ENCODE data around the gene CEP70.

CEP70 gene

DNA sequence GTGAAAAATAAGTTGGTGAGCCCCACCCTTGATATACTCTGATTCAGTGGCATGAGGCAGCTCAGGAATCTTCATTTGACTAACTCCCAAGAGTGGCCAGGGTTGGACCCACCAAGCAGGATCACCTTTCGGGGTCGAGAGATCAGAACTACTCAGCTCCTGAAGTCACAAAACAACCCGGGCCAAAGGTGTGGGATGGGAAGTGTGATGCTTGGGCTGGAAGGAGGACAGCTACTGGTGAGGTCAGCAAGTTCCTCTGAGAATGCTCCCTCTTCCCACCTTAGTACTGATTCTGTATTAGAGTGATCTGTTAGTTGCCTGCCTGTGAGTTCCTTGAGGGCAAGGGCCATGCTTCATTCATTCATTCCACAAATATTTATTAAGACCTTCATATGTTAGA, 144.6 kb downstream of the CEP70 start:
- no peak for DNase-seq

GRCh38 chr3:138448631-138449030, 145.4 kb downstream of the CEP70 start:
- DNase-seq, result no peak

- no peak for DNase-seq
Observed at GRCh38 chr3:138445654-138446053, 148.4 kb downstream of the CEP70 start.

- no peak for DNase-seq
Observed at GRCh38 chr3:138445236-138445635, 148.8 kb downstream of the CEP70 start.
